ENCODE measurements around the gene DNAJC8. TPM values are rescaled to one million over a fixed set of nuclear protein-coding genes. Genes with fewer than 3 reads are reported as not detected.

Gene DNAJC8
- total RNA-seq, 2 donors from 2014 or later: 45.8 to 55.3 TPM

DNA sequence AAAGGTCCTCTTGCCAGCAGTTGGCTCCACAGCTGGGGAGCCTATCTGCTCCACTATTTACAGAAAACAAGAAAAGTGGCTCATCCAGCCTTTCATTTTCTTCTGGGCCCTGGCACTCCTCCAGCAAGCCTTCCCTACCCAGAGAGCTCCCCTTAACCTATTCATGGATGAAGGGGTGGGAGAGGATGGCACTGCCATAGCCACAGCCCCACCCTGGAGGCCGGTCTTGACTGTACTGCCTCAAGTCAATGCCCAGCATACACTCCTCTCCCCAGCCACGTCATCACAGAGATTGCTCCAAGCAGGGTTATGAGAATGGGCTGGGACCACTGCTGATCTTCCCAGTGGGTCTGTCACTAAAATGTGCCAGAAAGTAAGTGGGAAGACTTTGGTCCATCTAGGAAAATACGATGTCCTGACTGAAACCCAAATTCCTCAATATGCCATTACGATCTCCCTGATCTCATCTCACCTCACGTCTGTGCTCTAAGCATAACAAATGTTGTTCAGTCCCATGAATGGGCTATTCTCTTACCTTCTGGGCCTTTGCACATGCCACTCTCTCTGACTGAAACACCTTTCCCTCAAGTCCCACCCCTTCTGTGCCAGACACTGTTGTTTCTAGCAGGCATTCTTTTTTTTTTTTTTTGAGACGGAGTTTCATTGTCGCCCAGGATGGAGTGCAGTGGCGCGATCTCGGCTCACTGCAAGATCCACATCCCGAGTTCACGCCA lies 35.0 kb downstream of the DNAJC8 start:
- H3K4me1 ChIP-seq: no peaks in the 10 kb centered on the region
- peaks cover 46% of the 10 kb centered on the region for H3K36me3 ChIP-seq
- H3K27ac ChIP-seq: no peak overlapping the region
- H3K27me3 ChIP-seq: no peaks in the 10 kb centered on the region
- no peak overlapping the region for H3K4me3 ChIP-seq
- TF ChIP-seq, protein P1, sequence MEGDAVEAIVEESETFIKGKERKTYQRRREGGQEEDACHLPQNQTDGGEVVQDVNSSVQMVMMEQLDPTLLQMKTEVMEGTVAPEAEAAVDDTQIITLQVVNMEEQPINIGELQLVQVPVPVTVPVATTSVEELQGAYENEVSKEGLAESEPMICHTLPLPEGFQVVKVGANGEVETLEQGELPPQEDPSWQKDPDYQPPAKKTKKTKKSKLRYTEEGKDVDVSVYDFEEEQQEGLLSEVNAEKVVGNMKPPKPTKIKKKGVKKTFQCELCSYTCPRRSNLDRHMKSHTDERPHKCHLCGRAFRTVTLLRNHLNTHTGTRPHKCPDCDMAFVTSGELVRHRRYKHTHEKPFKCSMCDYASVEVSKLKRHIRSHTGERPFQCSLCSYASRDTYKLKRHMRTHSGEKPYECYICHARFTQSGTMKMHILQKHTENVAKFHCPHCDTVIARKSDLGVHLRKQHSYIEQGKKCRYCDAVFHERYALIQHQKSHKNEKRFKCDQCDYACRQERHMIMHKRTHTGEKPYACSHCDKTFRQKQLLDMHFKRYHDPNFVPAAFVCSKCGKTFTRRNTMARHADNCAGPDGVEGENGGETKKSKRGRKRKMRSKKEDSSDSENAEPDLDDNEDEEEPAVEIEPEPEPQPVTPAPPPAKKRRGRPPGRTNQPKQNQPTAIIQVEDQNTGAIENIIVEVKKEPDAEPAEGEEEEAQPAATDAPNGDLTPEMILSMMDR (IDR thresholded peaks at IDR 0.05): no peak
- DNase-seq (ENCODE audit: low spot score): no peak
- no peaks in the 10 kb centered on the region for H3K9me3 ChIP-seq

DNA sequence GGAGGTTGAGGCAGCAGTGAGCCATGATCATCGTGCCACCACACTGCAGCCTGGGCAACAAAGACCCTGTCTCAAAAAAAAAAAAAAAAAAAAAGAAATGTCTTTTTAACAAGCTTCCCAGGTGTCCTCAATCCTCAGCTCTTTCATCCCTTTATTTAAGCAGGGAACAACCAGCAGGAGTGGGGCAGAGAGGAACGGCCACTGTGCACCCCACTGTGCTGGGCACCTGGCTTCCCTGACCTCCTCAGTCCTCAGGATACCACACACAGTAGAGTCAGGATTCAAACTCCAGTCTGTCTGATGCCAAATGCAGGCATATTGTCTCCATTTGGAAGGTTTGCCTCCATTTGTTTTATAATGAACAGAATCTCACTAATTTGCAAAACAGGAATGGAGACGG lies 36.5 kb downstream of the DNAJC8 start:
- no peak for DNase-seq (ENCODE audit: low spot score)
- TF ChIP-seq, protein P1 (IDR thresholded peaks at IDR 0.05): no peak
- Histone ChIP-seq H3K36me3 (peaks cover 31% of the 10 kb centered on the region), H3K4me3 (no peak overlapping the region), H3K9me3 (no peaks in the 10 kb centered on the region), H3K4me1 (no peaks in the 10 kb centered on the region), H3K27me3 (no peaks in the 10 kb centered on the region), H3K27ac (no peak overlapping the region)

DNA sequence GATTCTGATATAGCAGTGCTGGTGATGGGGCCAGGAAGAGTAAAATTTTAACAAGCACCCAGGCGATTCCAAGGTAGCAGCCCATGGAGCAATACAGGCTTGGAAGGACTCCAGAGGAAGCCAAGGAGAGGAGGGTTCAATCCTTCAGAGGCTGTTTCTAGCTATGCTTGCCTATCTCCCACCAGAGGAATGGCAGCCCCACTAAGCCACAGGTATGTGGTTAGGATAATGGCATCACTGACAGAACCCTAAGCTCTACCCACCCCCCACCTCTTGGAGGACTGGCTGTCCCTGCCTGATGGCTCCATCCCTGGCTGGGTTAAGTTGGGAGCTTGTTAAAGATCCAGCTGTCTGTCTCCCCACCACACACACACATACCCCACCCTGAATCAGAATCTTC lies 37.0 kb downstream of the DNAJC8 start:
- Histone ChIP-seq H3K9me3 (no peaks in the 10 kb centered on the region), H3K4me3 (no peak overlapping the region), H3K27ac (no peak overlapping the region), H3K27me3 (no peaks in the 10 kb centered on the region), H3K36me3 (peaks cover 27% of the 10 kb centered on the region), H3K4me1 (no peaks in the 10 kb centered on the region)
- DNase-seq (ENCODE audit: low spot score): no peak
- TF ChIP-seq, protein P1 (IDR thresholded peaks at IDR 0.05): no peak

GRCh38 chr1:28194326-28195035 lies 38.3 kb downstream of the DNAJC8 start:
- Histone ChIP-seq H3K9me3 (no peaks in the 10 kb centered on the region), H3K27ac (no peak overlapping the region), H3K36me3 (peaks cover 14% of the 10 kb centered on the region), H3K4me3 (no peak overlapping the region), H3K4me1 (no peaks in the 10 kb centered on the region), H3K27me3 (no peaks in the 10 kb centered on the region)
- TF ChIP-seq, protein P1 (IDR thresholded peaks at IDR 0.05): no peak
- DNase-seq (ENCODE audit: low spot score): no peak

DNA sequence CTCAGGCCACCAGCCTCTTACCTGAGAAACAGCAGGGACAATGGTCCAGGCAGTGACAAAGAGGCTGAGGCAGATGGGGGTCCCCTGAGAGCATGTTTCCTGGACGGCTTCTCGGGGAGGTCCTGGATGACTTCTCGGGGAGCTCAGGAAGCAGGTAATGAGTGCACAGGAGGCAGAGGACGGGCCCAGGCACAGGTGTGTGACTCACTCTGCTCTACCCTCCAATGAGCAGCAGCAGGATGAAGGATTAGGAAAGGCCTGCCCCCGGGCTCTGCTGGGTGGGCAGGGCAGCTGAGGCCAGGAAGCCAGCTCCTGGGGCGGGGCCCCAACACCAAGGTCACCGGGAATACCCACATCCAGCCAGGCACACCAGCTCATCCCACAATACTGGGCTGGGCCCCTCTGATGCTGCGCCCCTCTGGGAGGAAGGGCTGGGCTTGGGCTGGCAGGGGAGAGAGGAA lies 39.1 kb downstream of the DNAJC8 start:
- Histone ChIP-seq H3K9me3 (no peaks in the 10 kb centered on the region), H3K4me3 (no peak overlapping the region), H3K27me3 (no peaks in the 10 kb centered on the region), H3K36me3 (peaks cover 7% of the 10 kb centered on the region), H3K27ac (no peak overlapping the region), H3K4me1 (no peaks in the 10 kb centered on the region)
- DNase-seq (ENCODE audit: low spot score): no peak
- TF ChIP-seq, protein P1 (IDR thresholded peaks at IDR 0.05): no peak
